GM21423 (cell line): ENCODE measurements around the gene PALB2.

Experiments used
- ATAC-seq: cut with Tn5 transposase; IDR thresholded peaks from one replicate; pipeline ENCODE4 v1.9.1; 2021; ENCODE audit warnings: mild to moderate bottlenecking, moderate library complexity; ENCODE audit not compliant: unreplicated experiment

Gene PALB2

DNA sequence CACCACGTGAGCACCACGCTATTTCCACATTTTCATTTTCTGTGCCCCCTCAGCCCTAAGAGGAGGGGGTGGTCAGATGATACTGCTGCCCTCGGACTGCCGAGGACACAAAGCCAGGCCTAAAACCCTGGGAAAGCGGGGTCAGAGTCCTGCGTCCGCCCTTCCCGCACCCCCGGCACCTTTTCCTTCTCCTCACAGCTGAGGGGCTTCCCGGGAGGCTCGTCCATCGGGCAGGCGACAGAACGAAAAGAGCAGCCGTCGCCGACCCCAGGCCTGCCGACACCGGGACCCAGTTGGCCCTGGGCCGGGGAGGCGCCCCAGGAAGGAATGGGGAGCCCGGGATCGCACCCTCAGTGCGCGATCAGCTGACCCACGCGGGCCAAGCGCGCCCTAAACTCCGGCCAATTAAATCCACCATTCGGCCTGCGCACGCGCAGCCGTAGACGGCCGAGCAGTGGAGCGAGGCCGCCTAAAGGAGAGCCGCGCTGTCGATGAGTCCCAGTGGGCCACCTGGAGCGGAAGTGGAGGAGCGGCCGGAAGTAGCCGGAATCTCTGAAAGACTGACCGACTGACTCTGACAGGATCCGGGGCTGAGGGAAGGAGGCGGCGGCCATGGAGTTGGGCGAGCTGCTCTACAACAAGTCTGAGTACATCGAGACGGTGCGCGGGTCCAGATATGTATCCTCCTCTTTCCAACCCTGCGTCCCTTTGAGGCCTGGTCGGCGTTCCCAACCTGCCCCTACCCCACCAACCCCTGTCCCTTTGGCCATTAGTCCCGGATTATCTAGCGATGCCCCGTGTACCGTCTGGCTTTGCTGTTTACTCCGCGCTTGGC, at the start of gene PALB2, which contains the start of gene DCTN5:
Gene PALB2 (minus strand): TSS at position 380 of the 835 bp plus-strand sequence. CDS start 153 bp downstream, at position 227.
Gene DCTN5 (plus strand): TSS at position 536 of the 835 bp plus-strand sequence. CDS start 77 bp downstream, at position 613.
- peak; percentile 95 for ATAC-seq

DNA sequence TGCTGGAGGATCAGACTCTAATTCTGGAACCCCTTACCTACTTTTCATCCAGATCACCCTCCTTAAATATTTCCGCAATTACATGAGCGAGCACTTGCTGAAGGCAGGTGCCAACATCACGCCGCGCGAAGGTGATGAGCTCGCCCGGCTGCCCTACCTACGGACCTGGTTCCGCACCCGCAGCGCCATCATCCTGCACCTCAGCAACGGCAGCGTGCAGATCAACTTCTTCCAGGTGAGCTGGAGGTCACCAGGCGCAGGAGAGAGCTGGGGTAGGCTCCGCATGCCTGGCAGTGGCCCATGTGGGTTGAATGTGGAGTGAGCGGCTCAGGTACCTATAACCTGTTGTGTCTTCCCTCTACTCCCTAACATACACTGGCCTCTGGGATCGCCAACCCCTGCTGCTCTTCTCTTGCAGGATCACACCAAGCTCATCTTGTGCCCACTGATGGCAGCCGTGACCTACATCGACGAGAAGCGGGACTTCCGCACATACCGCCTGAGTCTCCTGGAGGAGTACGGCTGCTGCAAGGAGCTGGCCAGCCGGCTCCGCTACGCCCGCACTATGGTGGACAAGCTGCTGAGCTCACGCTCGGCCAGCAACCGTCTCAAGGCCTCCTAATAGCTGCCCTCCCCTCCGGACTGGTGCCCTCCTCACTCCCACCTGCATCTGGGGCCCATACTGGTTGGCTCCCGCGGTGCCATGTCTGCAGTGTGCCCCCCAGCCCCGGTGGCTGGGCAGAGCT, 48.5 kb upstream of the PALB2 start:
- ATAC-seq: no peak

DNA sequence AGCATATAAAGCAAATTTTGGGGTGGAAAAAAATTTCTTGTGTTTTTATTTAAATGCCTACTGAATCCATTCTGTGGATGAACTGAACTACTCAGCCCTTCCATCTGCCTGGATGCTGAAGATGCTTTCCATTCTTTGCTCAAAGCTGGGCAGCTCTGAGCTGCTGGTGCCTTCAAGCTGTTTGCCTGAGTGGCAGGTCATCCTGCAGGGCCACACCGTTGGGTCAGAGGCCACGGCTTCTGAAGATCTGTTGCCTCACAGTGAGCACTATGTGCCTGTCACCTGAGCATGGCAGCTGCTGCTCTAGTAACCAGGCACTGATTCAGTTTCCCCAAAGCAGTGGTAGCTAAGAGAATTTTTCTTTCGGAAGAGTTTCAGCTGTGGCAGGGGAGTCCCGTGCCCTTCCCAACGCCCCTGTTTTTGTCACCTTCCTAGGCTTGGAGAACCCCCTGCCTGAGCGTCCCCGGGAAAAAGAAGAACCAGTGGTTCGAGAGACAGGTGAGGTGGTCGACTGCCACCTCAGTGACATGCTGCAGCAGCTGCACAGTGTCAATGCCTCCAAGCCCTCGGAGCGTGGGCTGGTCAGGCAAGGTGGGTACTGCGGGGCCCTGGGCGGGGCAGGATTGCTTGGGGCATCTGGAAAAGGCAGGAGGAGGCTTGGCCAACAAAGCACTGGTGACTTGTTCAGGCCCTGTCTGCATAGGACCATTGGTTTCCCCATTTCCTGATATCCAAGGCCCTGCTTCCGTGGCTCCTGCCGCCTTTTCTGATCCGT, 46.1 kb upstream of the PALB2 start:
- ATAC-seq: no peak

DNA sequence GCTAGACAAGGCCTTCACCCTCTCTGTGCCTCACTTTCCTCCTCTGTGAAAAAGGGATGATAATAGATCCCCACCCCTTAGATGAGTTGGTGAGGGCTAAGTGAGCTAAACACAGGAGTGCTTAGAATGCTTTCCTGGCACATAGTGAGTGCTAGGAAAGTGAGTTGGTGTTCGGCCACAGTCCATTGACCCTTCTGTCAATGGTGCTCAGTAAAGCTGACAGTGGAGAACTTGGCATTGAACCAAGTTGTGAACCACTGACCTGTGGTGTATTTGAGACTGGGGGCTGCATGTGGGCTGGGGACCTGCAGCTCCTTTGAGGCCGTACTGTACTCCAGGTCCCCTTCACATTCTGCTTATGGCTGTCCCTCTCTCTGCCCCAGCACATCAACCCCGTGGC, 42.4 kb upstream of the PALB2 start:
- no peak for ATAC-seq

DNA sequence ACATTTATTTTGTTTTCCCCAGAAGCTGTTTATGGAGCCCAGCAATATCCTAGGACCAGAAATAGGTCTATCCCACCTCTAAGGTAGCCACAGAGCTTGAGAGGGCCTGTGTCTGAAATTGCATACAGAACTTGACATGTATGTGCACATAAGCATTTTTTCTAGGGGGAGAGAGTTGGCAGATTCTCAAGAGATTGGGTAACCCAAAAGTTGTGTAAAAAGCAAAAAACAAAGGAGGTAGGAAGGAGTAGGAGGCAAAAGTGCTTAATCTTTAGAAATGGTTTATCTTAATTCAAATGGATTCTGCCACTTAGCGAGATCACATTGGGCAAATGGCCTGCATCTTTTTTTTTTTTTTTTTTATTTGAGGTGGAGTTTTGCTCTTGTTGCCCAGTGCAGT, 41.1 kb upstream of the PALB2 start:
- ATAC-seq: no peak

DNA sequence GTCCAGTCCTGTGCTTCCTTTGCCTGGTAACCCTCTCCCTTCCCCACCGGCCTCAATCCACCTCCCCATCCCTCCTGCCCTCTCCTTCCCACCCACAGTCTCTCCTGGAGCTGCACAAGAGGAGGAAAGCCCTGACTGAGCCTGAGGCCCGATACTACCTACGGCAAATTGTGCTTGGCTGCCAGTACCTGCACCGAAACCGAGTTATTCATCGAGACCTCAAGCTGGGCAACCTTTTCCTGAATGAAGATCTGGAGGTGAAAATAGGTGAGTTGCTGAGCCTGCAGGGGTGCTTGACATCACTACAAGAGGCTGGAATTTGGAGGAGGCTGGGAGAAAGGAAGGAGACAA, 38.9 kb upstream of the PALB2 start:
- no peak for ATAC-seq

DNA sequence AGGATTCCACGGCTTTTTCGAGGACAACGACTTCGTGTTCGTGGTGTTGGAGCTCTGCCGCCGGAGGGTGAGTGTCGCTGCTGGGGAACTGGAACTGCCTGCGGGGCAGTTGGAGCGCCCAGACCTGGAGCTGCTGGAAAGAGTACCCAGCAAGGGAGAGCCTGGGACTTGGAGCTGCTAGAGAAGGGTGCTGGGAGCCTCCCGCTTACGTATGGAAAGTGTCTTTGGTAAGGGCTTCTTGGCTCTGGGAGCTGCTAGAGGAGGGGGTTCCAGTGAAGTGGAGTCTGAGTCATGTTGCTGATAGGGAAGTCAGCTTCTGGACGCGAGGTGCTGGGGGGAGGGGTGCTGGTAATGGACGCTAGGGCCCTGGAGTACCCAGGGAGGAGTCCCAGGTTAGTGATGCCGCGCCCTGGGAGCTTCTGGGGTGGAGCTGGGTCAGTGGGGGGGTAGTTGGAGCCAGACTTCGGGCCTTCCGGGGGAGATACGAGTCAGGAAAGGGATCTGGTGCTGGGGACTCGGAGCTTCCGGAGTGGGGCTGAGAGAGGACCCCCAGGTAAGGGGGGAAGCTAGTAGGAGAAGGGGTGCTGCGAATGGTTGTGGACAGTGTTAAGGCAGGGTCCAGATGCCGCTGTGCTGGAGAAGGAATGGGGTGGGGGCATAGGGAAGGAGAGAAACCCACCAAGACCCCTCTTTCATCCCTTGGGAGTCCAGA, 38.3 kb upstream of the PALB2 start:
- ATAC-seq: no peak

DNA sequence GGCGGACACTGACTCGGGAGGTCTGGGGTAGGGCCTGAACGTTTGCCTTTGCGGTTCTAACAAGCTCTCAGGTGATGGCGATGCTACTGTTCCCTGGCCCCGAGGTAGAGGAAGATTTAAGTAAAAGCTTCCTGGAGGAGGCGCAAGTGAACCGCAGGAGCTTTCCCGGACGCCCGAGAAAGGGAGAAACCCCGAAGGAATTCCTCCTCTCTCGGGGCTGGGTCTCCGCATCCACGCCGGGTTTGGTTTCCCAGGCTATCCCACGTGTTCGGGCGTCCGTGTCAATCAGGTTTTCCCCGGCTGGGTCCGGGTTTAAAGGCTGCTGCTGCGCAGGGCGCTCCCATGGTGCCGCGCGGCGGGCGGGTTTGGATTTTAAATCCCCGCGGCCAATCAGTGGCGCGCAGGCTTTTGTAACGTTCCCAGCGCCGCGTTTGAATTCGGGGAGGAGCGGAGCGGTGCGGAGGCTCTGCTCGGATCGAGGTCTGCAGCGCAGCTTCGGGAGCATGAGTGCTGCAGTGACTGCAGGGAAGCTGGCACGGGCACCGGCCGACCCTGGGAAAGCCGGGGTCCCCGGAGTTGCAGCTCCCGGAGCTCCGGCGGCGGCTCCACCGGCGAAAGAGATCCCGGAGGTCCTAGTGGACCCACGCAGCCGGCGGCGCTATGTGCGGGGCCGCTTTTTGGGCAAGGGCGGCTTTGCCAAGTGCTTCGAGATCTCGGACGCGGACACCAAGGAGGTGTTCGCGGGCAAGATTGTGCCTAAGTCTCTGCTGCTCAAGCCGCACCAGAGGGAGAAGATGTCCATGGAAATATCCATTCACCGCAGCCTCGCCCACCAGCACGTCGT, 37.5 kb upstream of the PALB2 start, which contains the start of gene PLK1:
Gene PLK1 (plus strand): TSS at position 460 of the 844 bp plus-strand sequence. CDS start 44 bp downstream, at position 504.
- ATAC-seq: peak; percentile 83

DNA sequence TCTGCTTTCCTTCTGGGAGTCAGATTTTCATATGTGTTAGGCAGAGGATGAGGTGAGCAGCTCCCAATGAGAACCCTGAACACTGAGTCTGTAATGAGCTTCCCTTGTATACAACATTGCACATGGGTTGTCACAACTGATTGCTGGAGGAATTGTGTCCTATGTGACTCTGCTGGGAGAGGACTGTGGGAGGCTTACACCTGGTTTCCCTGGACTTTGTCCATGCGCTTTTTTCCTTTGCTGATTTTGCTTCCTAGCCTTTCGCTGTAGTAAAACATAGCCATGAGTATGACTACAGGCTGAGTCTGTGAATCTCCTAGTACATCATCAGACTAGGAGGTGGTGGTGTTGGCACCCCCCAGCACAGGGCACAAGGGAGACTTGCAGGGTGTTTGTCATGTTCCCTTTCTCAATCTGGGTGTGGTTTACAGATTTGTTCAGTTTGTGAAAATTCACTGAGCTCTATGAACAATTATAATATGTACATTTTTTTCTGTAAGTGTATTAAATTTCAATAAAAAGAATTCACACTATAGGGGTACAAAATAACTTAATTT, 35.9 kb upstream of the PALB2 start:
- ATAC-seq: no peak

DNA sequence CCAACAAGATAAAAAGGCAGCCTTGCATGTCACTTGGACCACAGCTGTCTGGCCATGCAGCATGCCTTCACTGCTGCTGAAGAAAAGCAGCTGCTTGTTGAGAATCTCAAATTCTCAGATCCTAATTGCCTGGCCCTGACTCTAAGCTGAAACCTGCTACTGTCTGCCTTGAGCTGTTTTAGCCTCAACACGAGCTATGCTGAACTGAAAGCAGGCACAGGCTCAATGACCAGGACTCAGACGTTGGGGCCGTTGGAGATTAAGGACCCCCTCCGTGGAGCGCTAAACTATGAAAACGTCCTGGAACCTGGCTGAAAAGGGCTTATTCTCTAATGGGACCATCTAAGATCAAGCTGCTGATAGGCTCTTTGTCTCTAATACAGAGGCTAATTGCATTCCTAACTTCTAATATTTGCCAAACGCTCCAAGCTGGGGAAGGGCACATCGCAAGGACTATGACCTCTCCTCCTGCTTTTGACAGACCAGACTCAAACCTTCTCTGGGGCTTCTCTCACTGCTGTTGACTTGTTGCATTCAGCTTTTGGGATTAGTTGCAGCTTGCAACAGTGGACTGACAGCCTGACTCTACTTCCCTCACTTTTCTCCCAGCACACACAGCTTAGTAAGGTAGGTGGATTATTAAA, 33.0 kb upstream of the PALB2 start:
- ATAC-seq: no peak

DNA sequence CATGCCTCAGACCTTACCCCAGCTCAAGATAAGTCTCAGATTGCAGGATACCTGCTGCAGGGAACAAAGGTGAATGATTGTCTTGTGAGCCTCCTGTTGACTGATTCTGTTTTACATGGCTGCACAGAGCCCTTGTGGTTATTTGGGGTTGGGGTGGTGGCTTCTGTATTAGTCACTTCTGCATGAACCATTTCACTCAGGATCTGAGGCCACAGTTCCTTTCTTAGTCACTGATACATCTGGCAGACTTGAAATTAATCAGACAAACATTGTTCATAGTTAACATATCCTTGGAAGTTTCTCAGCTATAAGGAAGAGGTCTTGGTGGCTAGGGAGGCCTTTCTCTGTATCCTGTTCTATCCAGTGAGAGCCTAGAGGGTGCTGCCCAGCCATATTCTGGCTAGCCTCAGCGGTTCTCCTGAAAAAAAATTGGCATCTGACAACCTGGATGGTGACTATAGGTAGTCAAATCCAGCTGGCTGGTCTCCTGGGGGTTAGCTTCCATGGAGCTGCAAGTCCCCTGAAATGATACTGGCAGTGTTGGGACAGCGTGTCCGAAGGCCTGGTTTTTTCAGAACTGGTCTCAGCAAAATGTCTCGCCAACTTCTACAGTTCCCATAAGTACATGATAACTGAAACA, 29.1 kb upstream of the PALB2 start:
- ATAC-seq: peak; percentile 95

DNA sequence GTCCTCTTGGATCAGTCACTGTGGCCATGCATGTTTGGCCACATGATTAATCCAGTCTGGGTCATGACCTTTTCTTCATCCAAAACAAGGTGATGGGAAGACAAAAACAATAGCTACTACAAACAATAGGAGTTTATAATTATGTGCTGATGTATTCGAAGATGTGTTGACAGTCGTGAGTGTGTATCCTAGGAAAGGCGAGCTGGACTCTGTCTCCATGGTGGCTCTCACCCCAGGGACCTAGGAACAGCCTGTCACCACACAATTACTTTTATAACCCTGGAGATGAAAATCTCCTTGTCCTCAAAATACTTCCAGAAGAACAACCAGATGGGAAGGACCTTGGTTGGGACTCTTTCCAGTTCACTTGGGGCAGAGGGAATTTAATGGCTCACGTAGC, 27.8 kb upstream of the PALB2 start:
- ATAC-seq: no peak

DNA sequence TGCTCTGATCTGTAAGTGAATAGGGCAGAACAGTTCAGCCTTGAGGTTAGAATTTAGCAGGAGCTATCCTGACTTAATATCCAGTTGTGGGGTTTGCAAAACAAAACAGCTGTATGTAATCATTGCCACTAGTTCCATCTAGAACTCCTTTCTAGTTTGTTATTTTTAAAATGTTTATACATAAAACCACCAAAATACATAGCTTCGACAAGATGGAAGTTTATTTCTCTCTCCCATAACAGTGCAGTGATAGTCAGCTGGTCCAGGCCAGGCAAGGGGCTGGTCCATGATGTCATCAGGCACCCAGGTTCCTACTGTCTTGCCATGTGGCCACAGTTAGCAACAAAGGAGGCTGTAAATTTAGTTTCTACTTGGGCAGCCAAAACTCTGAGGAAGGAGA, 27.1 kb upstream of the PALB2 start:
- no peak for ATAC-seq

DNA sequence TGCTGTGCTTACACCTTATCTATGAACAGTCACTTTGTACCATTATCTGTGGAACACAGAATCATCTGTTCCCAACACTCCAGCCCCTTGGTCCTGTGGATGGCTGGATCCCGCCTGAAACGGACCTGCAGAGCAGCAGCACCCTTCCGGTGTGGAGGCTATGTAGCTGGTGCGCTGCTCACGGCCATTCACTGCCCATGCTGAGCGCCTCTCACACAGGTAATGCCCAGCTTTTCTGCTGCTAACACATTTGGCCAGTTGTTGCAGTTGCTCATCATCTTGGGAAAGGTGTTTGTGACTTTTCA, 26.2 kb upstream of the PALB2 start:
- ATAC-seq: no peak

DNA sequence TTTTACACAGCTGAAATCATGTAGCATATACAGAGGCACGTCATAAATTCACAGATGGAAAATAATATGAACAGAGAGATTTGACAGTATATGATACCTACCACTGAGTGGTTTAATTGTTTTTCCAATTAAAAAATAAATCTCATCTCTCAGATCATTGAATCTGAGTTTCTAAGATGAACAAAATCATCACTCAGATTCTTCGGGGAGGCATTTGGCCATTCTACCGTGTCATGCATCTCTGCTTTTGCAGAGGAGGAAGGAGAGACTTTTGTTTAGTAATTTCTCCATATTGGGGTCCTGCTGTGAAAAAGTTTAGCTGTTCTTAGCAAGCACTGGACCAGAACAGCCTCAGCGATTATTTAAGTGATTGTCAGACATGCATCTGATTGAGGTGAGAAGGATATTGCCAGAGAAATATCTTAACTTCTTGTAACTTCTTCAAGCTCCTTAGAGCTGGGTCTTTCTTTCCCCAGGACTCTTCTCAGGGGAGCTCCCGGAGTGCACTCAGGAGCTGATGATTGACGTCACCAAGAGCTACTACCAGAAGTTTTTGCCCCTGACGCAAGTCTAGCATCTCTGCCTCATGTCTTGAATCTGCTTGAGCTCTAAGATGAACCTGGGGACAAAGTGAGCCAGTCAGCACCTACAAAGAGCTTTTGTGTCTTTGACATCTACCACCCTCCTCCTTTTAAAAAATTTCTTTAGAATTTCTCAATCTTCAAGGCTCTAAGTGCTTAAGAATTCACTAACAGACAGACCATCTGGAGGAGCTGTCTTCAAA, 25.7 kb upstream of the PALB2 start:
- ATAC-seq: no peak

DNA sequence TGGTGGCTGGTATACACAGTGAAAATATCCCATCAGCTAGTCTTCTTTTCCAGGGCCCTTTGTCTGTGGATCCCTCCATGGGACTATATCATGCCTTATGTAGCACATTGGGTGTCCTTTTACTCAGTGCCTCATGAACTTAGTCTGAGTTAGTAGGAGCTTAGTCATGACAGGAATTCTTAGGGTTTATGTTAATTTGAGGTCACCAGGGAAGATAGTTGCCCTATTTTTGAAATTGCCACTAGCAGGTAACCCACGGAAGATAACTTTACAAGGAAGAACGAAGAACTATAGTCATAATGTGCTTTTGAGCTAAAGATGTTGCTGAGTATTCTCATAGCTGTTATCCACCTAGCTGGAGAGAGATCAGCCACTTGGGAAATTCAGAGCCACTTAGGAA, 22.8 kb upstream of the PALB2 start:
- ATAC-seq: no peak

DNA sequence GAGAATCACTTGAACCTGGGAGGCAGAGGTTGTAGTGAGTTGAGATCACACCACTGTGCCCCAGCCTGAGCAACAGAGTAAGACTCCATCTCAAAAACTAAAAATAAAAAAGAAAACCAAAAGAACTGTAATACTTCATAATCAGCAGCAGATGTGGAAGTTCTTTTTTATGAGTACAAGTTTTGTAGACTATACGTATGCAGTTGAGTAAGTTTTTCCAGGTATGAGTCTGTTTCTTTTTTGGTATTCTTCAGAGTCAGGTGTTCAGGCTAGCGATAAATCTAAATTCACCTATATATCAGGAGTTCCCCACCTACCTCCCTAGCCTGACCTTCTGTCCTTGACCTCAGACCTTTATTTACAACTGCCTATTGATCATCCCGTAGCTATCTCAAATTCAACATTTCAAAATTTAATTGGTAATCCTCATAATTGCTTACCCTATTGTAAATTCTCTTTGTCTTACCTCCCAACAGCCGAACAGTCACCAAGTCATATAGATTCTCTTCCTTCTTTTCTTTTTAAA, 10.9 kb upstream of the PALB2 start:
- ATAC-seq: no peak
